Epithelial cell of esophagus (primary cell): ENCODE data around the gene ENKUR.

Experiments used
- DNase-seq: peaks from one replicate; pipeline ENCODE4 v3.0.0; 2010; ENCODE audit warnings: low read depth
- H3K4me3 ChIP-seq: 2 replicates; pipeline ENCODE4 v1.5.1; 2011; ENCODE audit warnings: mild to moderate bottlenecking, low read length, control low read depth
- TF ChIP-seq, protein P1 (sequence below): IDR thresholded peaks from 2 replicates; pipeline ENCODE4 v1.5.1; 2011; ENCODE audit warnings: low read depth, mild to moderate bottlenecking, low read length, control low read depth, inconsistent platforms; ENCODE audit not compliant: insufficient read depth; ENCODE audit errors: missing control alignments

The ENKUR gene

GRCh38 chr10:24938076-24938475 lies 77.9 kb downstream of the ENKUR start:
- TF ChIP-seq, protein P1, sequence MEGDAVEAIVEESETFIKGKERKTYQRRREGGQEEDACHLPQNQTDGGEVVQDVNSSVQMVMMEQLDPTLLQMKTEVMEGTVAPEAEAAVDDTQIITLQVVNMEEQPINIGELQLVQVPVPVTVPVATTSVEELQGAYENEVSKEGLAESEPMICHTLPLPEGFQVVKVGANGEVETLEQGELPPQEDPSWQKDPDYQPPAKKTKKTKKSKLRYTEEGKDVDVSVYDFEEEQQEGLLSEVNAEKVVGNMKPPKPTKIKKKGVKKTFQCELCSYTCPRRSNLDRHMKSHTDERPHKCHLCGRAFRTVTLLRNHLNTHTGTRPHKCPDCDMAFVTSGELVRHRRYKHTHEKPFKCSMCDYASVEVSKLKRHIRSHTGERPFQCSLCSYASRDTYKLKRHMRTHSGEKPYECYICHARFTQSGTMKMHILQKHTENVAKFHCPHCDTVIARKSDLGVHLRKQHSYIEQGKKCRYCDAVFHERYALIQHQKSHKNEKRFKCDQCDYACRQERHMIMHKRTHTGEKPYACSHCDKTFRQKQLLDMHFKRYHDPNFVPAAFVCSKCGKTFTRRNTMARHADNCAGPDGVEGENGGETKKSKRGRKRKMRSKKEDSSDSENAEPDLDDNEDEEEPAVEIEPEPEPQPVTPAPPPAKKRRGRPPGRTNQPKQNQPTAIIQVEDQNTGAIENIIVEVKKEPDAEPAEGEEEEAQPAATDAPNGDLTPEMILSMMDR: no peak
- no peak overlapping the region for H3K4me3 ChIP-seq
- no peak for DNase-seq

- DNase-seq: no peak
- TF ChIP-seq, protein P1: no peak
- H3K4me3 ChIP-seq: no peak overlapping the region
Observed at GRCh38 chr10:24935504-24936292, 80.3 kb downstream of the ENKUR start.
